Retinal pigment epithelial cell (primary cell): ENCODE measurements around the gene PKIG.

ENCODE experiments used
- DNase-seq: peaks from one replicate; pipeline ENCODE4 v3.0.0-alpha.2; 2010; ENCODE audit warnings: low read depth
- H3K4me3 ChIP-seq: 2 replicates; pipeline ENCODE4 v1.5.1; 2011; ENCODE audit warnings: mild to moderate bottlenecking, low read length, control low read depth, moderate library complexity
- TF ChIP-seq, protein P1 (sequence below): conservative IDR thresholded peaks from 2 replicates; pipeline ENCODE4 v1.5.1; 2011; ENCODE audit warnings: low read depth, low read length, control low read depth, inconsistent platforms

The PKIG gene

DNA sequence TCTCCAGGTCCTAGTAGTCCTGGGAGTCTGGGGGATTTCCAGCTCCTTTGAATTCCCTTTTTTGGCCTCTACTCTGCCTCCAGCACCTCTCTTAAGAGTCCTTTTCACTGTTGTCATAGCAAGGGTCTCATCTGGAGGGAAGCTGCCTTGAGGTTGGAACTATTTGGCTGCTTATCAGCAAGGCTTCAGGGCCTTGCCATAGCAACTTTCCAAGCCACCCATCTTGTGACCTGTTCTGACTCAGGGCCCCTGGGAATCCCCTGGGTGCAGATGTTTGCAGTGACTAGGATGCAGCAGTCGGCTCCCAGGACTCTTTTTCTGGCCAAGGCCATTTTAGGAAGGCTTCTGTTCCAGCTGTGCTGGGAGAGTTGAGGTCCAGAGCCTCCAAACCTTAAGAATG lies 12.4 kb downstream of the PKIG start:
- TF ChIP-seq, protein P1, sequence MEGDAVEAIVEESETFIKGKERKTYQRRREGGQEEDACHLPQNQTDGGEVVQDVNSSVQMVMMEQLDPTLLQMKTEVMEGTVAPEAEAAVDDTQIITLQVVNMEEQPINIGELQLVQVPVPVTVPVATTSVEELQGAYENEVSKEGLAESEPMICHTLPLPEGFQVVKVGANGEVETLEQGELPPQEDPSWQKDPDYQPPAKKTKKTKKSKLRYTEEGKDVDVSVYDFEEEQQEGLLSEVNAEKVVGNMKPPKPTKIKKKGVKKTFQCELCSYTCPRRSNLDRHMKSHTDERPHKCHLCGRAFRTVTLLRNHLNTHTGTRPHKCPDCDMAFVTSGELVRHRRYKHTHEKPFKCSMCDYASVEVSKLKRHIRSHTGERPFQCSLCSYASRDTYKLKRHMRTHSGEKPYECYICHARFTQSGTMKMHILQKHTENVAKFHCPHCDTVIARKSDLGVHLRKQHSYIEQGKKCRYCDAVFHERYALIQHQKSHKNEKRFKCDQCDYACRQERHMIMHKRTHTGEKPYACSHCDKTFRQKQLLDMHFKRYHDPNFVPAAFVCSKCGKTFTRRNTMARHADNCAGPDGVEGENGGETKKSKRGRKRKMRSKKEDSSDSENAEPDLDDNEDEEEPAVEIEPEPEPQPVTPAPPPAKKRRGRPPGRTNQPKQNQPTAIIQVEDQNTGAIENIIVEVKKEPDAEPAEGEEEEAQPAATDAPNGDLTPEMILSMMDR: no peak
- H3K4me3 ChIP-seq: no peak overlapping the region
- DNase-seq: no peak

DNA sequence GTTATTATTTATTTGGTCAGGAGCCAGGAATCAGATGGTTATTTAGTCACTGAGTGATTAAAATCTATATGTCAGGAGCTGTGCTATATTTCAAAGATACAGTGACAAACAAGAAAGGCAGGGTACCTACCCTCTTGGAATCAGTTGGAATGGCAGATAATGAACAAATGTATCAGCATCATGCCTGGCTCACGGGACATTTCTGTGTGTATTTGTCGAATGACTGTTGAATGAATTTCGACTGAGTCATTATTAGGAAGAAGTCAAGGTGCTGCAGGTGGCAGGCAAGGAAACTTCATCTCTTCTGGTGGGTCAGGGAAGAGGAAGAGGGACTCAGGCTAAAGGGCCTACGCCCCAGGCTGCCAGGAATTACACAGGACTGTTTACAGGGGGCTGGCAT lies 13.6 kb downstream of the PKIG start:
- TF ChIP-seq, protein P1: no peak
- no peak for DNase-seq
- no peak overlapping the region for H3K4me3 ChIP-seq

DNA sequence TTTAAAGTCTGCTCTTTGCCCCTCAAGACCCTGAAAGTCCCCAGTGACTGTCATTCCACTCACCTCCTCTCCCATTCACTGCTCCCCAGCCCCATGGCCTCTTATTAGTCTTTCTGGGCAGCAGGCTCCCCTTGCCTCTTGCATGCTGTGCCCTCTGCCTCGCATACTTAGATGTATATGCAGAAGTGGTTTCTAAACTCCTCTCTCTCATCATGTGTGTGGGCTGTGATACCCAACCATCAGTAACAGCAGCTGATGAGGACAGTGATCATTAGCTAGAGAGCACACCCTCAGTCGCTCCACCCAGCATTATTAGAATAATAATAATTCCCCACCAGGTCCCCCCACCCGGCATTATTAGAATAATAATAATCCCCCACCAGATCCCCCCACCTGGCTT lies 14.5 kb downstream of the PKIG start:
- TF ChIP-seq, protein P1: no peak
- no peak overlapping the region for H3K4me3 ChIP-seq
- no peak for DNase-seq

DNA sequence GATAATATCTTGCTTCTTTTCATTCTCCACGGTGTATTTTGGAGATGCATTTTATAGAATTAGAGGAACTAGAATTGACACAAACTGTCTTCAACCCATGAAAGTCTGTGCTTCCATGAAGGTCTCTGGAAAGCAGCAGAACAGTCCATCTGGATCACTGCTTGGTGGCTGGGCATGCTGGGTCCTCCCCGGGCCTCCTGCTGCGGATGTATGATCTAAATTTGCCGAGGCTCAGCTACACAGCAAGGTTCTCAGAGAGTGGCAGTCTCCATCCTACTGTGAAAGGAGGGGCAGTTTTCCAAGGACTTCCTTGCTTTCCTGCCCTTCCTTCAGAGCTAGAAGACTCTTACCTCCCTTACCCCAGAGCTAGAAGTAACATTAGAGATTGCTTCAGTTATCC lies 15.1 kb downstream of the PKIG start:
- TF ChIP-seq, protein P1: no peak
- no peak for DNase-seq
- no peak overlapping the region for H3K4me3 ChIP-seq

DNA sequence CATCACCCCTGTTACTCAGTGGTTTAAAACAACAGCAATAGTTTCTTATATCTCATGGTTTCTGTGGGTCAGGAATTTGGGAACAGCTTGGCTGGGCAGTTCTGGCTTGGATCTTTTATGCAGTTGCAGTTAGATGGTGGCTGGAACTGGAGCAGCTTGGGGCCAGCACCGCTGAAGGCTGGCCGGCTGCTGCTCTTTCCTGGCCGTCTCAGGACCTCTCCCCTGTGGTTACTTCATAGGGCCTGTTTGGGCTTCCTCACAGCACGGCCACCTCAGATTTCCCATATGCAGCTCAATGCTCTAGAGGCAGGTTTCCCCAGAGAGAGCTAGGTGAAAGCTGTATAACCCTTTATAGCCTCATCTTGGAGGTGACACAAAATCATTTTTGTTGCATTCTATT lies 15.6 kb downstream of the PKIG start:
- DNase-seq: no peak
- no peak overlapping the region for H3K4me3 ChIP-seq
- TF ChIP-seq, protein P1: no peak

DNA sequence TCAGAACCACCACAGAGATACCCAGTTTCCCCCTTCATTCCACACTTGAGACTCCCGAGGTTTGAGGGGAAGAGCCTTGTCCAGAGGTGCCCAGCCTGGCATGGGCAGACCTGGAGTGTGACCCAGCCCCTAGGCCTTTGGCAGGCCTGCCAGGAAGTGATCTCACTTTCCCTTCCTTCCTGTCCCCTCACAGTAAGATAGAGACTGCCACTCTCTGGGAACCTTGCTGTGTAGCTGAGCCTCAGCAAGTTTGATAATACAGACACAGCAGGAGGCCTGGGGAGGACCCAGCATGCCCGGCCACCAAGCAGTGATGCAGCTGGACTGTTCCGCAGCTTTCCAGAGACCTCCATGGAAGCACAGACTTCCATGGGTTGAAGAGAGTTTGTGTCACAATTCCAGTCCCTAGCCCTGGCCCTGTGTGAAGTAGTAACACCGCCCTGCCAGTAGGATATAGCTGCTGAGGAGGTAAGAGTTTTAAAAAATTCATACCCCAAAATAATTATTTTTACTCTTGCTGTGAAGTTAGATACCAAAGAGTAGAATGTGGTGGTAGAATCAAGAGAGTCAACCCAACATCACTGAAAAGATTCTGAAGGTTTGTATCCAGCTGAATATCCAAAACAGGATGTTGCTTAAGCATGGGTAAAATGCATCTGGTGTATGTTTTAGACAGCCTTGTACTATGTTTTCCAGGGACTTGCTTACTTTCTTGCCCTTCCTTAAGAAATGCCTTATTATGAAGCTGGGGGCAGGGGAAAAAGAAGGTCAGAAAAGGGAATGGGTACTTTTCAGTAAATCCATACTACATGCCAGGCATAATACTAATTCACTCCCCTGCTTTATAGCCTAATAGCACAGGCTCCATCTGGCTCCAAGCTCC lies 16.3 kb downstream of the PKIG start:
- DNase-seq: no peak
- TF ChIP-seq, protein P1: no peak
- H3K4me3 ChIP-seq: no peak overlapping the region

DNA sequence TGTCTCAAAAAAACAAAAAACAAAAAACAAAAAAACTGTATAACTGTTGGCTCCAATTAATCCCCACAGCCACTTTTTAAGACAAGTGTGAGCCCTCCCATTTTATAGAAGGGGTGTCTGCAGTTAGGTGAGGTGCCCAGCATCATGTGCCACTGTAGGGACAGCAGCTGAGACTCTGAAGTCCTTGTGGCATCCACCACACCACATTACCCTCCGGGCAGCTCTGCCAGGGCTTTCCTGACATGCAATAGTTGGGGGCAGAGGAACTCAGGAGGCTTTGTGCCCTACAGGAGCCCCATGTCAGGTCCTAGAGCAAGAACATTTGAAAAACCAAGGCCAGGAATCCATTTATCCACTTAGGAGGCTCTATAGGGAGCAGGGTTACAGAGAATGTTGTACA lies 17.3 kb downstream of the PKIG start:
- no peak for DNase-seq
- no peak overlapping the region for H3K4me3 ChIP-seq
- TF ChIP-seq, protein P1: no peak
